ENCODE data around the gene TMTC2.

Gene TMTC2

DNA sequence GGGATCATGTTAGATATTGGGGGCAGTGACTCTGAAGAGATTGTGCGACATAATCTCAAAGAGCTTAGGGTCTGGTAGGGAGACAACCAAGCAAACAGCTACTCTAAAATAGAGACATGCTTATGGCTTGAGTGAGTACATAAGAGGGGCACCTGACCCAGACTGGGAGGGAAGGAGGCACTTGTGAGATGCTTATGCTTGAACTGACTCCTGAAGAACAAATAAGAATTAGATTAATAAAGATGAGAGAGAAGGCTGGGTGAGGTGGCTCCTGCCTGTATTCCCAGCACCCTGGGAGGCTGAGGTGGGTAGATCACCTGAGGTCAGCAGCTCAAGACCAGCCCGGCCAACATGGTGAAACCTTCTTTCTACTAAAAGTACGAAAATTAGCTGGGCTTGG is 19.1 kb downstream of the TMTC2 start:
- no peaks in the 10 kb centered on the region for H3K4me1 ChIP-seq (ENCODE audit: low read depth, poor library complexity, severe bottlenecking)
- H3K27me3 ChIP-seq (ENCODE audit: insufficient read depth, low read depth) = no peaks in the 10 kb centered on the region
- no peaks in the 10 kb centered on the region for H3K36me3 ChIP-seq (ENCODE audit: insufficient read depth)
- TF ChIP-seq, protein P1, sequence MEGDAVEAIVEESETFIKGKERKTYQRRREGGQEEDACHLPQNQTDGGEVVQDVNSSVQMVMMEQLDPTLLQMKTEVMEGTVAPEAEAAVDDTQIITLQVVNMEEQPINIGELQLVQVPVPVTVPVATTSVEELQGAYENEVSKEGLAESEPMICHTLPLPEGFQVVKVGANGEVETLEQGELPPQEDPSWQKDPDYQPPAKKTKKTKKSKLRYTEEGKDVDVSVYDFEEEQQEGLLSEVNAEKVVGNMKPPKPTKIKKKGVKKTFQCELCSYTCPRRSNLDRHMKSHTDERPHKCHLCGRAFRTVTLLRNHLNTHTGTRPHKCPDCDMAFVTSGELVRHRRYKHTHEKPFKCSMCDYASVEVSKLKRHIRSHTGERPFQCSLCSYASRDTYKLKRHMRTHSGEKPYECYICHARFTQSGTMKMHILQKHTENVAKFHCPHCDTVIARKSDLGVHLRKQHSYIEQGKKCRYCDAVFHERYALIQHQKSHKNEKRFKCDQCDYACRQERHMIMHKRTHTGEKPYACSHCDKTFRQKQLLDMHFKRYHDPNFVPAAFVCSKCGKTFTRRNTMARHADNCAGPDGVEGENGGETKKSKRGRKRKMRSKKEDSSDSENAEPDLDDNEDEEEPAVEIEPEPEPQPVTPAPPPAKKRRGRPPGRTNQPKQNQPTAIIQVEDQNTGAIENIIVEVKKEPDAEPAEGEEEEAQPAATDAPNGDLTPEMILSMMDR (conservative IDR thresholded peaks at IDR 0.05; ENCODE audit: low read depth, low read length) = no peak
- H3K27ac ChIP-seq = no peak overlapping the region
- no peak overlapping the region for H3K4me2 ChIP-seq
- no peak overlapping the region for H3K9ac ChIP-seq
- H3K79me2 ChIP-seq (ENCODE audit: insufficient read depth, low read depth) = no peaks in the 10 kb centered on the region
- H2AFZ ChIP-seq (ENCODE audit: low read depth) = no peak overlapping the region
- H4K20me1 ChIP-seq (ENCODE audit: insufficient read depth) = no peaks in the 10 kb centered on the region
- H3K4me3 ChIP-seq (IDR thresholded peaks at IDR 0.05; ENCODE audit: insufficient read depth, low read depth, low read length) = no peak overlapping the region

DNA sequence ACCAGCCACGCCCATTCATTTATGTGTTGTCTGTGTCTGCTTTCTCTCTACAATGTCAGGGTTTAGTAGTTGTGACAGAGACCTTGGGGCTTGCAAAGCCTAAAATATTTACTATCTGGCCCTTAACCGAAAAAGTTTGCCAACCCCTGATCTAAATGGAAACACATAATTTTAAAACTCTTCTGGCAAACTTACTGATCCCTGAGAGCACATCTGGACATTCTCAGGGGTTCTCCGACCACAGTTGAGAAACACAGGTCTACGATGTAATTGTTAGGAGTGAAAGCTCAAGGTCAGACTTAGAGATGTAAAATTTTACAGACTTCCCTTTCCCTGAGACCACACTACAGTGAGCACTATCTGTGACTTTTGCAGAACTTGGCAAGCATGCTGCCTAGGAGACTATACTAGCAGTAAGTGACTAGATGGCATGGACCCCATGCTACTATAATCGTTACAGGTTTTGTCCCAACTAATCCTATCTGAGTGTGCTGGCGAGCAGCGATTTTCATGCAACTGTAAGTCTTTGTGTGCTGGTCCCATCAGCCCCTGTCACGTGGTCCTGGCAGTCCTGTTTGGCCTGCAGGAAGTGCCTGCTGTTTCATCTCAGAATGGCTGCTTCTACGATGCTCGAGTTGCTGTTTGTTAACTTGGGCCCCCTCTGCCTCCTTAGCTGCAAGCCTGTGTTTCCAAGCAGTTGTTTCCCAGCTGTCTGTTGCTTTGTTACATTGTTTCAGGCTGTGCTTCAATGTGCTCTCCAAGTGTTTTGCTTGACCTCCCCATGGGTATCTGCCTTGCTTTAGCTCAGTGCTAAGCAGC is 21.6 kb downstream of the TMTC2 start:
- TF ChIP-seq, protein P1 (conservative IDR thresholded peaks at IDR 0.05; ENCODE audit: low read depth, low read length) = no peak
- H4K20me1 ChIP-seq (ENCODE audit: insufficient read depth) = no peaks in the 10 kb centered on the region
- H3K27me3 ChIP-seq (ENCODE audit: insufficient read depth, low read depth) = no peaks in the 10 kb centered on the region
- H3K4me1 ChIP-seq (ENCODE audit: low read depth, poor library complexity, severe bottlenecking) = no peaks in the 10 kb centered on the region
- no peaks in the 10 kb centered on the region for H3K36me3 ChIP-seq (ENCODE audit: insufficient read depth)
- H3K9ac ChIP-seq = no peak overlapping the region
- H3K4me3 ChIP-seq (IDR thresholded peaks at IDR 0.05; ENCODE audit: insufficient read depth, low read depth, low read length) = no peak overlapping the region
- no peak overlapping the region for H3K27ac ChIP-seq
- H2AFZ ChIP-seq (ENCODE audit: low read depth) = no peak overlapping the region
- no peaks in the 10 kb centered on the region for H3K79me2 ChIP-seq (ENCODE audit: insufficient read depth, low read depth)
- H3K4me2 ChIP-seq = no peak overlapping the region

DNA sequence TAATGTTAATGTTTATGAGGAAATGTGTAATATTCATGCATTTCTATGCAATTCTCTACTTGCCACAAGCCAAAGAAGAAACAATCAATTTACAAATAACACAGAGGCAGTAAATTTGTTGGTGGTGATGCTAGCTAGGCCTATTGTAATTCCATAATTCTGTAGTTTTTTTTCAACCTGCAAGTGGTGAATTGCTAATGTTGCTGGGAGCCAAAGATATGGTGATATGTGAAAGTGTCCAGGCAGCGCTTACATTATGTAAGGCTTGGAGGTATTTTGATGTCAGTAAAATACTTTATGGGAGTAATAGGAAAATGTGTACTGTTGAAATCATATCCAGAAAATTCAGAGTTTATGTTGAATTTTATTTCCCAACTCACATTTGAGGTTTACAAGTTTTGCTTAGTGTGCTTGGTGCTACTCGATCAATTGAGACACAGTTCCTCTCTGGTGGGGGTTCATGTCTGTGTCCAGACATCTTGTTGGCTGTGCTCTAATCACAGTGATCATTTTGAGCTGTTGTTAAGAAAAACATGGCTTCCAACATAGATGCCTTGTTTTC is 23.2 kb downstream of the TMTC2 start:
- H3K79me2 ChIP-seq (ENCODE audit: insufficient read depth, low read depth) = no peaks in the 10 kb centered on the region
- H3K27ac ChIP-seq = no peak overlapping the region
- H3K4me2 ChIP-seq = no peak overlapping the region
- TF ChIP-seq, protein P1 (conservative IDR thresholded peaks at IDR 0.05; ENCODE audit: low read depth, low read length) = no peak
- no peaks in the 10 kb centered on the region for H4K20me1 ChIP-seq (ENCODE audit: insufficient read depth)
- H3K4me1 ChIP-seq (ENCODE audit: low read depth, poor library complexity, severe bottlenecking) = no peaks in the 10 kb centered on the region
- H3K4me3 ChIP-seq (IDR thresholded peaks at IDR 0.05; ENCODE audit: insufficient read depth, low read depth, low read length) = no peak overlapping the region
- no peaks in the 10 kb centered on the region for H3K27me3 ChIP-seq (ENCODE audit: insufficient read depth, low read depth)
- no peak overlapping the region for H3K9ac ChIP-seq
- H2AFZ ChIP-seq (ENCODE audit: low read depth) = no peak overlapping the region
- H3K36me3 ChIP-seq (ENCODE audit: insufficient read depth) = no peaks in the 10 kb centered on the region

DNA sequence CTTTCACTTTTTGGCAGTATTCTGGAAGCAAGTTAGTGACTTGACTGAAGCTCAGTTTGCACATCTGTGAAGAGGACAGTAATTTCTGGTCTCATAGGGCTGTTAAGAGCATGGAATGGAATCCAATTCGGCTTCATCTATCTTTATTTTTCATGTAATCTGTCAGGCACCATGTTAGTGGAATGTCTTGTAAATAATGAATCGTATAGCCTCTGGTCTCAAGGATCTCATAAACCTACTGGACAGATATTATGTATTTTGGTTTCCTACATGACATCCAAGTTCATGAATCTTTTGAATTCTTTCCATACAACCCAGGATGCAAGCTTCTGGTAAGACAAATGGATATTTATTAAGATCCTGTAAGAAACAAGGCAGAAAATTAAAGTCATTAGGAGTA is 24.0 kb downstream of the TMTC2 start:
- no peaks in the 10 kb centered on the region for H3K36me3 ChIP-seq (ENCODE audit: insufficient read depth)
- no peak overlapping the region for H3K9ac ChIP-seq
- H3K4me3 ChIP-seq (IDR thresholded peaks at IDR 0.05; ENCODE audit: insufficient read depth, low read depth, low read length) = no peak overlapping the region
- H3K27me3 ChIP-seq (ENCODE audit: insufficient read depth, low read depth) = no peaks in the 10 kb centered on the region
- no peak overlapping the region for H3K27ac ChIP-seq
- no peaks in the 10 kb centered on the region for H4K20me1 ChIP-seq (ENCODE audit: insufficient read depth)
- no peak overlapping the region for H2AFZ ChIP-seq (ENCODE audit: low read depth)
- no peak overlapping the region for H3K4me2 ChIP-seq
- TF ChIP-seq, protein P1 (conservative IDR thresholded peaks at IDR 0.05; ENCODE audit: low read depth, low read length) = no peak
- H3K4me1 ChIP-seq (ENCODE audit: low read depth, poor library complexity, severe bottlenecking) = no peaks in the 10 kb centered on the region
- no peaks in the 10 kb centered on the region for H3K79me2 ChIP-seq (ENCODE audit: insufficient read depth, low read depth)

Measured in KMS-11 (cell line).